Natural killer cell (primary cell): Measurements from ENCODE around the gene FKBP8. TPM values are rescaled to one million over a fixed set of nuclear protein-coding genes. Genes with fewer than 3 reads are reported as not detected.
"Not testable (repeated sequence)": the region's sequence is repeated elsewhere in the genome, so short reads cannot be mapped to it uniquely, and the experiment has no call there.

Experiments used
- ATAC-seq, 3 donors: fragments of 150-1000 bp in 2 of 3; fragments of 200-7000 bp in 1 of 3; cut with Tn5 transposase; 1 replicate in 1 of 3; 2 replicates in 2 of 3; pipeline ENCODE4 v1.10.0; 2021; ENCODE audit warnings: mild to moderate bottlenecking in 2 of 3, moderate library complexity in 2 of 3
- DNase-seq, 2 donors: peaks; one replicate each; pipeline versions ENCODE4 v3.0.0 to v3.0.0-alpha.2; 2013 to 2021; ENCODE audit warnings: mixed read lengths in 1 of 2
- H3K27ac ChIP-seq: one replicate; pipeline ENCODE4 v1.5.1; 2013; ENCODE audit warnings: mild to moderate bottlenecking, low read length
- H3K27me3 ChIP-seq: one replicate; pipeline ENCODE4 v1.6.1; 2013; ENCODE audit warnings: low read length; ENCODE audit not compliant: control insufficient read depth, insufficient read depth
- H3K36me3 ChIP-seq: one replicate; pipeline ENCODE4 v1.6.1; 2013; ENCODE audit warnings: low read length; ENCODE audit not compliant: control insufficient read depth, insufficient read depth
- H3K4me1 ChIP-seq: one replicate; pipeline ENCODE4 v1.6.1; 2013; ENCODE audit warnings: low read length; ENCODE audit not compliant: control insufficient read depth, insufficient read depth
- H3K4me3 ChIP-seq: one replicate; pipeline ENCODE4 v1.5.1; 2013; ENCODE audit warnings: low read length
- H3K9me3 ChIP-seq: one replicate; pipeline ENCODE4 v1.6.1; 2013; ENCODE audit warnings: low read length; ENCODE audit not compliant: control insufficient read depth, insufficient read depth
- H3K27ac Mint-ChIP-seq, 2 donors: one replicate each; pipeline ENCODE4 v1.8.0; 2022; ENCODE audit warnings: mild to moderate bottlenecking in 2 of 2, mixed read lengths in 2 of 2, moderate library complexity in 1 of 2
- H3K27me3 Mint-ChIP-seq, 2 donors: one replicate each; pipeline ENCODE4 v1.8.0; 2022; ENCODE audit warnings: low read depth in 2 of 2, mixed read lengths in 2 of 2
- H3K36me3 Mint-ChIP-seq: one replicate; pipeline ENCODE4 v1.8.0; 2022; ENCODE audit warnings: mixed read lengths
- H3K4me1 Mint-ChIP-seq, 2 donors: one replicate each; pipeline ENCODE4 v1.8.0; 2022; ENCODE audit warnings: mixed read lengths in 2 of 2
- H3K4me3 Mint-ChIP-seq: one replicate; pipeline ENCODE4 v1.8.0; 2022; ENCODE audit warnings: mild to moderate bottlenecking, moderate library complexity, mixed read lengths
- H3K9me3 Mint-ChIP-seq, 2 donors: one replicate each; pipeline ENCODE4 v1.8.0; 2022; ENCODE audit warnings: mixed read lengths in 2 of 2
- WGBS: methylation state at CpG from one replicate; pipeline ENCODE4 v1.1.7; 2013; ENCODE audit warnings: missing lambda C conversion rate; ENCODE audit not compliant: insufficient coverage; 5-methylcytosine and 5-hydroxymethylcytosine counted together
- intact Hi-C: fragments of 100-400 bp; cut with micrococcal nuclease; formaldehyde crosslinking; loops from one replicate; pipeline ENCODE4 v1.14.2; 2022
- total RNA-seq, 4 donors: library from RNA; stranded (reverse); fragments of 120-200 nt in 1 of 4; gene quantifications; one replicate each; pipeline versions ENCODE4 v1.2.3 to v1.2.4, GENCODE V29; 2013 to 2022
- TF ChIP-seq, protein P1 (sequence below): fragments of 200-600 bp; IDR thresholded peaks from one replicate; pipeline ENCODE4 v1.8.0; 2022; ENCODE audit warnings: antibody characterized with exemption

FKBP8 gene
- total RNA-seq, 3 donors from 2014 or later (not counting 1 experiment from before 2014, with no cell fraction given) = 149 to 179 (median 162) TPM

DNA sequence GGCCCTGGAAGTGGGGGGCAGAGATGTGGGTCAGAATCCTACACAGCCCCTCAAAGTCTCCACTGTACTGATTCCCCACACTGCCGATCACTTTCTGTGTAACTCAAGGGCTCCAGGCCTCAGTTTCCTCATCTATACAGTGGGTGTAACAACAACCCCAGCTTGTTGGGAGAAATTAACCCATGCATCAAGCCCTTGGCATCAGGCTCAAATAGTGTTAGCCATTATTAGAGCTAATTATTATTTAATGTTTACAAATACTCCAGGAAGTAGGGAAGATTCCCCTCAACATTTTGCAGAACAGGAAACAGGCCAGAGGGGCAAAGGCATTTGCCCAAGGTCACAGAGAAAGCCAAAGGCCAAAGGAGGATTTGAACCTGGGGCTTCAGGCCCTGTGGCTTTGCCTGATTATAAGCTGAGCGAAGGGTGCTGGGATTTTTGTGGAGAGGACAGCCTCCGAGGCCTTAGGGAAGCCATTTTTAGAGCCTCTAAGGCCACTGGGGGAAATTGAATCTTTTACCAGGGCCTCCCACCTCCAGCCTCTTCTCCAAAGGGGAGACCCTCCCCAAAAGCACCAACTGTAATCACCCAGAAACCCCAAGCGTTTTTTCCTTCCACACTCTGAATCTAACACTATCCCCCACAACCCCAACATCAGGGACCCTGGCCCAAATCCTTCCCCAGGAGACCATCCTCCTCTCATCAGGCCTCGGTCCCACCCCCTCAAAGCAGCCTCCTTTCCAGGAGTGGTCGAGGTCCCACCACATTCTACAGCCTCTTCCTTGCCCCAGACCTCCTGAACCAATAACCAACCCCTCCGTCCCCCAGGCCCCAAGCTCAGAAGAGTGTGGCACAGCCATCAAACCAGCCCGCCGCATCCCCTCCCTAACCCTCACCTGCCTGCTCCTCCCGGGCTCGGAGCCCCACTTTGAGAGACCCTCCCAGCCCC is 1.1 kb downstream of the FKBP8 start:
- 21% methylated on average over 11 of the region's 11 CpGs for WGBS
- peaks cover 14 to 21% of the 10 kb centered on the region in 2 donors for H3K4me1 Mint-ChIP-seq

GRCh38 chr19:18541258-18541991 is 1.9 kb downstream of the FKBP8 start:
- no peak overlapping the region for H3K27ac ChIP-seq
- DNase-seq (no peak), ATAC-seq (no peak)
- Mint-ChIP-seq H3K4me3 (peak overlapping the region; percentile 50), H3K36me3 (no peaks in the 10 kb centered on the region), H3K27me3 (no peaks in the 10 kb centered on the region), H3K9me3 (no peaks in the 10 kb centered on the region), H3K4me1 (peaks cover 14 to 25% of the 10 kb centered on the region in 2 donors), H3K27ac (peak overlapping the region; percentile 85 to 95)
- H3K36me3 ChIP-seq = peaks cover 25% of the 10 kb centered on the region
- H3K4me1 ChIP-seq = peaks cover 22% of the 10 kb centered on the region
- H3K27me3 ChIP-seq = no peaks in the 10 kb centered on the region
- intact Hi-C loops = no loop called here
- 93% methylated on average over 21 of the region's 21 CpGs for WGBS
- no peaks in the 10 kb centered on the region for H3K9me3 ChIP-seq
- no peak overlapping the region for H3K4me3 ChIP-seq
- TF ChIP-seq, protein P1, sequence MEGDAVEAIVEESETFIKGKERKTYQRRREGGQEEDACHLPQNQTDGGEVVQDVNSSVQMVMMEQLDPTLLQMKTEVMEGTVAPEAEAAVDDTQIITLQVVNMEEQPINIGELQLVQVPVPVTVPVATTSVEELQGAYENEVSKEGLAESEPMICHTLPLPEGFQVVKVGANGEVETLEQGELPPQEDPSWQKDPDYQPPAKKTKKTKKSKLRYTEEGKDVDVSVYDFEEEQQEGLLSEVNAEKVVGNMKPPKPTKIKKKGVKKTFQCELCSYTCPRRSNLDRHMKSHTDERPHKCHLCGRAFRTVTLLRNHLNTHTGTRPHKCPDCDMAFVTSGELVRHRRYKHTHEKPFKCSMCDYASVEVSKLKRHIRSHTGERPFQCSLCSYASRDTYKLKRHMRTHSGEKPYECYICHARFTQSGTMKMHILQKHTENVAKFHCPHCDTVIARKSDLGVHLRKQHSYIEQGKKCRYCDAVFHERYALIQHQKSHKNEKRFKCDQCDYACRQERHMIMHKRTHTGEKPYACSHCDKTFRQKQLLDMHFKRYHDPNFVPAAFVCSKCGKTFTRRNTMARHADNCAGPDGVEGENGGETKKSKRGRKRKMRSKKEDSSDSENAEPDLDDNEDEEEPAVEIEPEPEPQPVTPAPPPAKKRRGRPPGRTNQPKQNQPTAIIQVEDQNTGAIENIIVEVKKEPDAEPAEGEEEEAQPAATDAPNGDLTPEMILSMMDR = no peak

More for the DNA sequence above, 1.1 kb downstream of the FKBP8 start:
- ATAC-seq (no peak), DNase-seq (no peak)
- Histone ChIP-seq H3K36me3 (peaks cover 18% of the 10 kb centered on the region), H3K27ac (peak overlapping the region; percentile 72), H3K4me1 (peaks cover 22% of the 10 kb centered on the region), H3K9me3 (no peaks in the 10 kb centered on the region), H3K27me3 (no peaks in the 10 kb centered on the region), H3K4me3 (peak overlapping the region; percentile 62)
- H3K36me3 Mint-ChIP-seq = no peaks in the 10 kb centered on the region
- intact Hi-C loops = no loop called here
- no peaks in the 10 kb centered on the region for H3K9me3 Mint-ChIP-seq
- TF ChIP-seq, protein P1 = no peak
- peak overlapping the region; percentile 85 to 95 for H3K27ac Mint-ChIP-seq
- H3K4me3 Mint-ChIP-seq = peak overlapping the region; percentile 89
- H3K27me3 Mint-ChIP-seq = no peaks in the 10 kb centered on the region

DNA sequence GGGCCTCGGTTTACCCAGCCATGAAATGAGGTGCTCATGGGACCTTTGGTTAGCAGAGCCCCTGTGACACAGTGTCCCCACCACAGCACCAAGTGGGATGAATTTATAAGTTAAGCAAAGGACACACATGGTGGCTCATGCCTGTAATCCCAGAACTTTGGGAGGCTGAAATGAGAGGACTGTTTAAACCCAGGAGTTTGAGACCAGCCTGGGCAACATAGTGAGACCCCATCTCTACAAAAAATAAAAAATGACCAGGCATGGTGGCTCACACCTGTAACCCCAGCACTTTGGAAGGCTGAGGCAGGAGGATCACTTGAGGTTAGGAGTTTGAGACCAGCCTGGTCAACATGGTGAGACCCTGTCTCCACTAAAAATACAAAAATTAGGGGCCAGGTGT is 3.2 kb downstream of the FKBP8 start:
- H3K27me3 Mint-ChIP-seq, H3K27me3 ChIP-seq, ATAC-seq, H3K4me3 ChIP-seq, H3K27ac ChIP-seq, H3K9me3 Mint-ChIP-seq, H3K4me3 Mint-ChIP-seq, H3K9me3 ChIP-seq, H3K27ac Mint-ChIP-seq, DNase-seq, H3K36me3 Mint-ChIP-seq, intact Hi-C loops: not testable (repeated sequence)
- 94% methylated on average over 1 of the region's 1 CpG for WGBS
- H3K36me3 ChIP-seq = peaks cover 32% of the 10 kb centered on the region
- H3K4me1 Mint-ChIP-seq = peaks cover 14 to 26% of the 10 kb centered on the region in 2 donors
- peaks cover 22% of the 10 kb centered on the region for H3K4me1 ChIP-seq

GRCh38 chr19:18539372-18539771 is 4.0 kb downstream of the FKBP8 start:
- Histone ChIP-seq H3K4me3 (no peak overlapping the region), H3K9me3 (no peaks in the 10 kb centered on the region), H3K4me1 (peaks cover 19% of the 10 kb centered on the region), H3K27ac (no peak overlapping the region), H3K27me3 (no peaks in the 10 kb centered on the region), H3K36me3 (peaks cover 33% of the 10 kb centered on the region)
- Mint-ChIP-seq H3K27ac (no peak overlapping the region), H3K9me3 (no peaks in the 10 kb centered on the region), H3K4me1 (peaks cover 14 to 25% of the 10 kb centered on the region in 2 donors), H3K36me3 (no peaks in the 10 kb centered on the region), H3K4me3 (no peak overlapping the region), H3K27me3 (no peaks in the 10 kb centered on the region)
- TF ChIP-seq, protein P1 = no peak
- DNase-seq = no peak
- ATAC-seq = no peak
- intact Hi-C loops = no loop called here
- 98% methylated on average over 19 of the region's 19 CpGs for WGBS
